Activated T-cell treated with anti-CD3 and anti-CD28 coated beads for 1 hour (primary cell): ENCODE results near the gene GRB10.

Experiments
- DNase-seq: peaks from one replicate; pipeline ENCODE4 v3.0.0-alpha.2; 2020; ENCODE audit warnings: low read depth

Gene GRB10

GRCh38 chr7:50632561-50633413 is 149.9 kb downstream of the GRB10 start:
- DNase-seq = peak; percentile 42

GRCh38 chr7:50631639-50632038 is 151.1 kb downstream of the GRB10 start:
- no peak for DNase-seq

GRCh38 chr7:50631100-50631499 is 151.6 kb downstream of the GRB10 start:
- no peak for DNase-seq

- DNase-seq = no peak
Observed at GRCh38 chr7:50629238-50629901, 153.3 kb downstream of the GRB10 start.

GRCh38 chr7:50628434-50629084 is 154.1 kb downstream of the GRB10 start:
- no peak for DNase-seq

- no peak for DNase-seq
Observed at GRCh38 chr7:50627824-50628361, 154.8 kb downstream of the GRB10 start.

- no peak for DNase-seq
Observed at GRCh38 chr7:50626286-50626685, 156.4 kb downstream of the GRB10 start.

- no peak for DNase-seq
Observed at GRCh38 chr7:50625360-50625759, 157.3 kb downstream of the GRB10 start.

GRCh38 chr7:50622821-50623220 is 159.9 kb downstream of the GRB10 start:
- DNase-seq = no peak

- no peak for DNase-seq
Observed at GRCh38 chr7:50621973-50622490, 160.7 kb downstream of the GRB10 start.

- no peak for DNase-seq
Observed at GRCh38 chr7:50621206-50621605, 161.5 kb downstream of the GRB10 start.

- no peak for DNase-seq
Observed at GRCh38 chr7:50620433-50620832, 162.3 kb downstream of the GRB10 start.

GRCh38 chr7:50619684-50620083 is 163.0 kb downstream of the GRB10 start:
- no peak for DNase-seq

- DNase-seq = no peak
Observed at GRCh38 chr7:50618281-50618680, 164.4 kb downstream of the GRB10 start.

GRCh38 chr7:50615519-50616080 is 167.1 kb downstream of the GRB10 start:
- no peak for DNase-seq

- no peak for DNase-seq
Observed at GRCh38 chr7:50614721-50615518, 167.8 kb downstream of the GRB10 start.

GRCh38 chr7:50613473-50613872 is 169.2 kb downstream of the GRB10 start:
- no peak for DNase-seq

GRCh38 chr7:50612704-50613103 is 170.0 kb downstream of the GRB10 start:
- no peak for DNase-seq

- peak; percentile 24 for DNase-seq
Observed at GRCh38 chr7:50610521-50611277, 172.0 kb downstream of the GRB10 start.

GRCh38 chr7:50608196-50608906 is 174.3 kb downstream of the GRB10 start:
- DNase-seq = no peak
